K562 (cell line): ENCODE results near the gene CDK4. TPM values are rescaled to one million over a fixed set of nuclear protein-coding genes. Genes with fewer than 3 reads are reported as not detected.

Experiments used
- ATAC-seq: fragments of 200-7000 bp; cut with Tn5 transposase; 3 replicates; pipeline ENCODE4 v1.9.1; 2020; ENCODE audit warnings: moderate library complexity
- BruUV-seq: library from RNA; stranded (reverse); fragments of 400-500 nt; replicated peaks from 2 replicates; lab custom pipeline; 2021; lab: Mats Ljungman, UMichigan
- CTCF ChIA-PET: fragments of 300-600 bp; formaldehyde crosslinking; extraction: SDS; loops from one replicate; lab custom pipeline; 2021; ENCODE audit warnings: low intra/inter-chr PET ratio; lab: Yijun Ruan, JAX
- POLR2A ChIA-PET: fragments of 300-600, 350-650 bp; sonication (Branson Sonifier 250); formaldehyde crosslinking; extraction: SDS; loops from one replicate; lab custom pipeline; 2021; ENCODE audit warnings: antibody characterized with exemption, inconsistent platforms; lab: Yijun Ruan, JAX
- DNase-seq, 4 experiments: peaks; one replicate each; pipeline versions ENCODE4 v3.0.0 to v3.0.0-alpha.2; 2011 to 2018; ENCODE audit warnings: low spot score in 3 of 4, mixed read lengths in 3 of 4; ENCODE audit errors: extremely low read depth in 1 of 4
- FAIRE-seq: peaks from 2 replicates; lab custom pipeline; 2011; peaks lifted over from hg19 to GRCh38; lab: Jason Lieb, UNC
- H2AFZ ChIP-seq: 2 replicates; pipeline ENCODE4 v1.6.0; 2011; ENCODE audit warnings: low read depth, low read length, control low read depth, inconsistent platforms
- H3K27ac ChIP-seq: fragments of 200-600 bp; 3 replicates; pipeline ENCODE4 v1.8.0; 2011; ENCODE audit warnings: low read depth, mild to moderate bottlenecking, control low read depth, inconsistent platforms, low read length, moderate library complexity, mixed read lengths; ENCODE audit errors: extremely low read depth
- H3K27me3 ChIP-seq, 2 experiments: fragments of 300-600 bp in 1 of 2; 2 replicates in 1 of 2; 3 replicates in 1 of 2; pipeline versions ENCODE4 v1.6.0 to v1.8.0; 2011; ENCODE audit warnings: inconsistent platforms in 2 of 2, low read length in 2 of 2, mild to moderate bottlenecking in 1 of 2, mixed read lengths in 1 of 2, moderate library complexity in 1 of 2; ENCODE audit not compliant: control insufficient read depth in 2 of 2, insufficient read depth in 2 of 2
- H3K36me3 ChIP-seq: fragments of 300-600 bp; 3 replicates; pipeline ENCODE4 v1.8.0; 2011; ENCODE audit warnings: mild to moderate bottlenecking, low read length, inconsistent platforms; ENCODE audit not compliant: control insufficient read depth, insufficient read depth
- H3K4me1 ChIP-seq, 2 experiments: fragments of 200-600 bp in 1 of 2; replicated peaks in 1 of 2; 2 replicates in 1 of 2; 3 replicates in 1 of 2; pipeline versions ENCODE4 v1.5.1 to v1.8.0; 2011; ENCODE audit warnings: inconsistent platforms in 2 of 2, low read length in 2 of 2, mild to moderate bottlenecking in 1 of 2, mixed read lengths in 1 of 2, moderate library complexity in 1 of 2; ENCODE audit not compliant: control insufficient read depth in 2 of 2, insufficient read depth in 2 of 2
- H3K4me2 ChIP-seq: 2 replicates; pipeline ENCODE4 v1.6.1; 2011; ENCODE audit warnings: low read length, control low read depth, inconsistent platforms, mixed read lengths; ENCODE audit not compliant: insufficient read depth
- H3K4me3 ChIP-seq: fragments of 200-600 bp; sonication (generic), shearing (Covaris generic); 2 replicates; pipeline ENCODE4 v1.5.1; 2016; ENCODE audit warnings: control low read depth, inconsistent platforms
- H3K79me2 ChIP-seq: fragments of 200-600 bp; 3 replicates; pipeline ENCODE4 v1.8.0; 2011; ENCODE audit warnings: low read length, inconsistent platforms; ENCODE audit not compliant: control insufficient read depth, insufficient read depth
- H3K9ac ChIP-seq, 2 experiments: 2 replicates each; pipeline versions ENCODE4 v1.6.0 to v1.6.1; 2011; ENCODE audit warnings: low read depth in 2 of 2, low read length in 2 of 2, control low read depth in 1 of 2, inconsistent platforms in 1 of 2, mild to moderate bottlenecking in 1 of 2, mixed read lengths in 1 of 2; ENCODE audit not compliant: insufficient read depth in 1 of 2
- H3K9me1 ChIP-seq: one replicate; pipeline ENCODE4 v1.6.0; 2011; ENCODE audit warnings: inconsistent platforms, mild to moderate bottlenecking, low read length, moderate library complexity; ENCODE audit not compliant: control insufficient read depth, insufficient read depth
- H3K9me3 ChIP-seq: replicated peaks from 2 replicates; pipeline ENCODE4 v1.5.1; 2011; ENCODE audit warnings: low read depth, low read length, inconsistent platforms; ENCODE audit not compliant: control insufficient read depth, insufficient read depth
- H4K20me1 ChIP-seq: replicated peaks from 2 replicates; pipeline ENCODE4 v1.6.1; 2011; ENCODE audit warnings: low read length, inconsistent platforms, mixed read lengths; ENCODE audit not compliant: control insufficient read depth, insufficient read depth
- CHD7 ChIP-seq: fragments of 200-600 bp; sonication (generic); IDR thresholded peaks from one replicate; pipeline ENCODE4 v1.6.1; 2012; ENCODE audit warnings: mild to moderate bottlenecking, low read depth, low read length, inconsistent platforms
- IRF9 ChIP-seq: fragments of 450-650 bp; IDR thresholded peaks from 2 replicates; pipeline ENCODE4 v1.6.1; 2016; ENCODE audit warnings: missing biosample characterization, missing genetic modification characterization
- KDM1A ChIP-seq, 2 experiments: fragments of 450-650 bp; IDR thresholded peaks; 2 replicates each; pipeline ENCODE4 v1.6.1; 2016; ENCODE audit warnings: mild to moderate bottlenecking in 2 of 2
- WGBS: fragments of 100-300 bp; shearing (Covaris generic); methylation state at CpG from one replicate; pipeline ENCODE4 v1.1.6; 2016; ENCODE audit warnings: low coverage, mixed read lengths; ENCODE audit not compliant: insufficient coverage; ENCODE audit errors: missing lambda C conversion rate; 5-methylcytosine and 5-hydroxymethylcytosine counted together
- in situ Hi-C: fragments of 300-500 bp; cut with MboI; formaldehyde crosslinking; loops from 4 replicates; pipeline ENCODE4 v1.15.0; 2018; ENCODE audit warnings: inconsistent platforms, mixed read lengths
- intact Hi-C: fragments of 100-400 bp; cut with micrococcal nuclease; formaldehyde crosslinking; loops from 2 replicates; pipeline ENCODE4 v1.14.2; 2022
- polyA plus RNA-seq, 8 experiments: library from polyadenylated mRNA; depleted of rRNA in 4 of 8; stranded (reverse) in 5 of 8; unstranded in 3 of 8; fragments of >200 nt; fragmentation: Nextera tagmentation in 2 of 8; fragmentation: Illumina TruSeq in 1 of 8; extraction: Ambion mirVana in 2 of 8; extraction: Trizol in 1 of 8; gene quantifications; 2 replicates each; pipeline versions ENCODE4 v1.2.1 to v1.2.3, GENCODE V29; 2011 to 2014; ENCODE audit warnings: inconsistent platforms in 1 of 8, missing spikeins in 1 of 8
- total RNA-seq, 7 experiments: library from RNA; depleted of rRNA in 6 of 7; stranded (reverse); fragments of >200 nt in 6 of 7; fragmentation: Illumina TruSeq in 2 of 7; extraction: Trizol in 2 of 7; gene quantifications; 2 replicates each; pipeline versions ENCODE4 v1.2.1 to v1.2.3, GENCODE V29; 2011 to 2021; ENCODE audit warnings: low replicate concordance in 1 of 7

The CDK4 gene
- total and polyA plus RNA-seq, 9 of the 15 experiments (the other 6 are each of a cell fraction or from before 2014, with no cell fraction given): 37.8 to 436 (median 238) TPM

- no peak overlapping the region for H3K9ac ChIP-seq
- no peak overlapping the region for H3K27ac ChIP-seq
- no peaks in the 10 kb centered on the region for H4K20me1 ChIP-seq
- in situ Hi-C loops (loop anchor here (10.0 kb wide), 1 partner anchor 427 kb away; no protein-coding TSS in a partner anchor), intact Hi-C loops (no loop called here)
- H3K9me1 ChIP-seq: no peaks in the 10 kb centered on the region
- H3K79me2 ChIP-seq: peaks cover 8% of the 10 kb centered on the region; the same call in 1 of the 3 replicates
- no peak for TF ChIP-seq IRF9 (tag)
- TF ChIP-seq KDM1A (IDR thresholded peaks at IDR 0.05): 0 out of 4 replicates have a peak, but pooled peaks of 1 of the 2 experiments have one; percentile 3
- TF ChIP-seq CHD7: no peak
- no peak overlapping the region for H3K4me3 ChIP-seq
- DNase-seq: no peak
- 67% methylated on average over 1 of the region's 1 CpG for WGBS
- no peak for ATAC-seq
- no peak overlapping the region for H3K4me2 ChIP-seq
- H3K36me3 ChIP-seq: peaks cover 6% of the 10 kb centered on the region; the same call in 2 of the 3 replicates
- H3K27me3 ChIP-seq: peaks cover 0 to 26% of the 10 kb centered on the region in 2 experiments; a peak in 2 of 5 replicates
- FAIRE-seq: no peak
- CTCF ChIA-PET: no interaction called here
- POLR2A ChIA-PET: interaction anchor here (0.5 to 1.3 kb wide), 8 partner anchors 10 to 1329 kb away, joined by 3 to 4 read pairs (median 3); partner anchors contain the start of genes DDIT3 and OS9
- peaks cover 11 to 34% of the 10 kb centered on the region in 2 experiments; a peak in 4 of 5 replicates for H3K4me1 ChIP-seq
- H3K9me3 ChIP-seq: no peaks in the 10 kb centered on the region
- no TSS peak for BruUV-seq
- H2AFZ ChIP-seq: no peak overlapping the region
These were observed 10.7 kb downstream of the CDK4 start for GRCh38 chr12:57741413-57741789.
